ENCODE data around the gene CLEC7A. TPM values are rescaled to one million over a fixed set of nuclear protein-coding genes. Genes with fewer than 3 reads are reported as not detected.

CLEC7A gene
- polyA plus RNA-seq, 2 of the 4 experiments (the other 2 are of a cell fraction), result not detected

DNA sequence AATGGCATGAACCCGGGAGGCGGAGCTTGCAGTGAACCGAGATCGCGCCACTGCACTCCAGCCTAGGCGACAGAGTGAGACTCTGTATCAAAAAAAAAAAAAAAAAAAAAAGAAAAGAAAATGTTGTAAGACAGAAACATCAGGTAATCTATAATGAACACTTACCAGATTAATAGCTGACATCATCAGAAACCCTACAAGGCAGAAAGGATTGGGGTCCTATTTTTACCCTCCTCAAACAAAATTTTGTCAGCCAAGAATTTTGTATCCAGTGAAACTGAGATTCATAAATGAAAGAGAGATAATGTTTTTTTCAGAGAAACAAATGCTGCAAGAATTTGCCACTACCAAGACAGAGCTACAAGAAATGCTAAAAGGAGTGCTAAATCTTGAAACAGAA is 45.3 kb downstream of the CLEC7A start:
- ATAC-seq (no peak), FAIRE-seq (no peak), DNase-seq (ENCODE audit: low read depth in 1 of 2, low spot score in 1 of 2) (no peak)
- no peak overlapping the region for H3K27ac ChIP-seq
- no peak for TF ChIP-seq HOXB5 (CRISPR knock-in tag; IDR thresholded peaks at IDR 0.05)
- TF ChIP-seq ZFP36 (IDR thresholded peaks at IDR 0.05; ENCODE audit: borderline replicate concordance, partially characterized antibody), result no peak
- TF ChIP-seq RFX5 (IDR thresholded peaks at IDR 0.05), result no peak
- no peak for TF ChIP-seq EP300 (IDR thresholded peaks at IDR 0.05)
- peak; percentile 61 for TF ChIP-seq MAFK (IDR thresholded peaks at IDR 0.05; ENCODE audit: partially characterized antibody)
- TF ChIP-seq, protein P1, sequence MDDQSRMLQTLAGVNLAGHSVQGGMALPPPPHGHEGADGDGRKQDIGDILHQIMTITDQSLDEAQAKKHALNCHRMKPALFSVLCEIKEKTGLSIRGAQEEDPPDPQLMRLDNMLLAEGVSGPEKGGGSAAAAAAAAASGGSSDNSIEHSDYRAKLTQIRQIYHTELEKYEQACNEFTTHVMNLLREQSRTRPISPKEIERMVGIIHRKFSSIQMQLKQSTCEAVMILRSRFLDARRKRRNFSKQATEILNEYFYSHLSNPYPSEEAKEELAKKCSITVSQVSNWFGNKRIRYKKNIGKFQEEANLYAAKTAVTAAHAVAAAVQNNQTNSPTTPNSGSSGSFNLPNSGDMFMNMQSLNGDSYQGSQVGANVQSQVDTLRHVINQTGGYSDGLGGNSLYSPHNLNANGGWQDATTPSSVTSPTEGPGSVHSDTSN (IDR thresholded peaks at IDR 0.05), result no peak
- no peak for TF ChIP-seq POLR2AphosphoS2 (conservative IDR thresholded peaks at IDR 0.05; ENCODE audit: low read length)
- TF ChIP-seq ZSCAN20 (CRISPR knock-in tag; IDR thresholded peaks at IDR 0.05), result no peak
- 60% methylated on average over 6 of the region's 6 CpGs for WGBS (ENCODE audit: missing lambda C conversion rate)
- POLR2A ChIA-PET, result no interaction called here
- H3K4me1 ChIP-seq, result no peaks in the 10 kb centered on the region
- CTCF ChIA-PET, result interaction anchor here (0.9 to 1.2 kb wide), 4 partner anchors 27 to 69 kb away, joined by 3 read pairs; no protein-coding TSS in a partner anchor
- H3K4me3 ChIP-seq, result no peak overlapping the region
- no peaks in the 10 kb centered on the region; the same call in 2 of the 3 replicates for H3K9me3 ChIP-seq
- no peak overlapping the region for H3K4me2 ChIP-seq

DNA sequence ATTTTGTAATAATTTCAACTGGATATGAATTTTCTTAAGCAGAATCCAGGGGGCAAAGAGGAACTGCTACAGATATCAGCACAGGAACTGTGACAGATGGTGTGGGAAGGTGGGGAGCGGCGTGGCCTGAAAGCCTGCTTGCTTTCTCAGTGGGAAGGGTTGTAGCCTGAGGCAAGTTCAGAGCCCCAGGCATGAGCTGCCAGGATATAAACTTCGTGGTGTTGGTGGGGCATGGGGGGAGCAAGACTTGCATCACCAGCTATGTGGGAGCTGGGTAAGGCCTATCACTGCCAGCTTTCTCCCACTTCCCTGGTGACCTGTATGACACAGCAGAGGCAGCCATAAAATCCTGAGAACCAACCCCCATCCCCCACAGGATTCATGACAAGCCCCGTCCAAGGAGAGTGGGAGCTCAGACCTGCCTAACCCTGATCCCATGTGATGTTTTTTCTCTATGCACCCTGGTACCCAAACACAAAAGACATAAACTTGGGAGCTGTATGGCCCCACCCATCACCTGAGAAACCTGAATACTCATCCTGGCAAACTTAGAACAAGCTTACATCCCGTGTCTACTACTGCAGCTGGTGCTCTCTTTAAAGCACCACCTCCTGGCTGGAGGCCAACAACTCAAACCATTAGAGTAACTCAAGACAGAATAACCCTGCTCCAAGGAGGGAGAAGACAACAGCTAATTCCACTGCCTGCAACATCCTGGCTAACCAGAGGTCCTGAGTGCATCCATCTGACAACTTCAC is 47.7 kb downstream of the CLEC7A start:
- no peak for TF ChIP-seq FOSL2 (IDR thresholded peaks at IDR 0.05)
- no peak for TF ChIP-seq FOSL2 (CRISPR knock-in tag; IDR thresholded peaks at IDR 0.05)
- TF ChIP-seq MAZ (IDR thresholded peaks at IDR 0.05; ENCODE audit: borderline replicate concordance, low read depth, low read length), result no peak
- no peak for TF ChIP-seq ZFP36 (IDR thresholded peaks at IDR 0.05; ENCODE audit: borderline replicate concordance, partially characterized antibody)
- TF ChIP-seq, protein P2, sequence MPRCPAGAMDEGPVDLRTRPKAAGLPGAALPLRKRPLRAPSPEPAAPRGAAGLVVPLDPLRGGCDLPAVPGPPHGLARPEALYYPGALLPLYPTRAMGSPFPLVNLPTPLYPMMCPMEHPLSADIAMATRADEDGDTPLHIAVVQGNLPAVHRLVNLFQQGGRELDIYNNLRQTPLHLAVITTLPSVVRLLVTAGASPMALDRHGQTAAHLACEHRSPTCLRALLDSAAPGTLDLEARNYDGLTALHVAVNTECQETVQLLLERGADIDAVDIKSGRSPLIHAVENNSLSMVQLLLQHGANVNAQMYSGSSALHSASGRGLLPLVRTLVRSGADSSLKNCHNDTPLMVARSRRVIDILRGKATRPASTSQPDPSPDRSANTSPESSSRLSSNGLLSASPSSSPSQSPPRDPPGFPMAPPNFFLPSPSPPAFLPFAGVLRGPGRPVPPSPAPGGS (IDR thresholded peaks at IDR 0.05), result no peak
- TF ChIP-seq MYC (IDR thresholded peaks at IDR 0.05; ENCODE audit: borderline replicate concordance, low read length), result no peak
- TF ChIP-seq HOXA7 (CRISPR knock-in tag; IDR thresholded peaks at IDR 0.05), result no peak
- TF ChIP-seq, protein P3, sequence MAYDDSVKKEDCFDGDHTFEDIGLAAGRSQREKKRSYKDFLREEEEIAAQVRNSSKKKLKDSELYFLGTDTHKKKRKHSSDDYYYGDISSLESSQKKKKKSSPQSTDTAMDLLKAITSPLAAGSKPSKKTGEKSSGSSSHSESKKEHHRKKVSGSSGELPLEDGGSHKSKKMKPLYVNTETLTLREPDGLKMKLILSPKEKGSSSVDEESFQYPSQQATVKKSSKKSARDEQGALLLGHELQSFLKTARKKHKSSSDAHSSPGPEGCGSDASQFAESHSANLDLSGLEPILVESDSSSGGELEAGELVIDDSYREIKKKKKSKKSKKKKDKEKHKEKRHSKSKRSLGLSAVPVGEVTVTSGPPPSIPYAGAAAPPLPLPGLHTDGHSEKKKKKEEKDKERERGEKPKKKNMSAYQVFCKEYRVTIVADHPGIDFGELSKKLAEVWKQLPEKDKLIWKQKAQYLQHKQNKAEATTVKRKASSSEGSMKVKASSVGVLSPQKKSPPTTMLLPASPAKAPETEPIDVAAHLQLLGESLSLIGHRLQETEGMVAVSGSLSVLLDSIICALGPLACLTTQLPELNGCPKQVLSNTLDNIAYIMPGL (CRISPR knock-in tag; IDR thresholded peaks at IDR 0.05; ENCODE audit: borderline replicate concordance), result no peak
- no peak for TF ChIP-seq FOSB (CRISPR knock-in tag; IDR thresholded peaks at IDR 0.05)
- TF ChIP-seq CHD4 (IDR thresholded peaks at IDR 0.05; ENCODE audit: borderline replicate concordance), result no peak
- TF ChIP-seq, protein P4, sequence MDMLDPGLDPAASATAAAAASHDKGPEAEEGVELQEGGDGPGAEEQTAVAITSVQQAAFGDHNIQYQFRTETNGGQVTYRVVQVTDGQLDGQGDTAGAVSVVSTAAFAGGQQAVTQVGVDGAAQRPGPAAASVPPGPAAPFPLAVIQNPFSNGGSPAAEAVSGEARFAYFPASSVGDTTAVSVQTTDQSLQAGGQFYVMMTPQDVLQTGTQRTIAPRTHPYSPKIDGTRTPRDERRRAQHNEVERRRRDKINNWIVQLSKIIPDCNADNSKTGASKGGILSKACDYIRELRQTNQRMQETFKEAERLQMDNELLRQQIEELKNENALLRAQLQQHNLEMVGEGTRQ (IDR thresholded peaks at IDR 0.05), result no peak
- no peak for TF ChIP-seq TP53 (CRISPR knock-in tag; IDR thresholded peaks at IDR 0.05)
- no peak for TF ChIP-seq POLR2A (IDR thresholded peaks at IDR 0.05; ENCODE audit: low read length)
- no peak for TF ChIP-seq EP300 (IDR thresholded peaks at IDR 0.05)
- no peak for TF ChIP-seq MAFK (IDR thresholded peaks at IDR 0.05; ENCODE audit: partially characterized antibody)
- TF ChIP-seq POLR2AphosphoS2 (conservative IDR thresholded peaks at IDR 0.05; ENCODE audit: low read length), result no peak
- TF ChIP-seq CHD2 (IDR thresholded peaks at IDR 0.05; ENCODE audit: low read length, partially characterized antibody), result no peak
- DNase-seq (ENCODE audit: low read depth in 1 of 2, low spot score in 1 of 2), result no peak
- no peak for FAIRE-seq
- WGBS (ENCODE audit: missing lambda C conversion rate), result 26% methylated on average over 5 of the region's 5 CpGs
- H3K27ac ChIP-seq, result no peak overlapping the region
- ATAC-seq, result no peak
- H3K4me2 ChIP-seq, result no peak overlapping the region
- no peak overlapping the region for H3K4me3 ChIP-seq
- no peaks in the 10 kb centered on the region for H3K4me1 ChIP-seq
- H3K9me3 ChIP-seq, result no peaks in the 10 kb centered on the region; the same call in 2 of the 3 replicates
- ChIA-PET CTCF (interaction anchor here (2.0 kb wide), 1 partner anchor 57 kb away, joined by 5 read pairs; no protein-coding TSS in a partner anchor), POLR2A (no interaction called here)
